Measurements from ENCODE around the gene KRTAP5-11. TPM values are rescaled to one million over a fixed set of nuclear protein-coding genes. Genes with fewer than 3 reads are reported as not detected.
"Not testable (repeated sequence)": the region's sequence is repeated elsewhere in the genome, so short reads cannot be mapped to it uniquely, and the experiment has no call there.

KRTAP5-11 gene
- total RNA-seq: not detected
- total RNA-seq (2013): not detected

DNA sequence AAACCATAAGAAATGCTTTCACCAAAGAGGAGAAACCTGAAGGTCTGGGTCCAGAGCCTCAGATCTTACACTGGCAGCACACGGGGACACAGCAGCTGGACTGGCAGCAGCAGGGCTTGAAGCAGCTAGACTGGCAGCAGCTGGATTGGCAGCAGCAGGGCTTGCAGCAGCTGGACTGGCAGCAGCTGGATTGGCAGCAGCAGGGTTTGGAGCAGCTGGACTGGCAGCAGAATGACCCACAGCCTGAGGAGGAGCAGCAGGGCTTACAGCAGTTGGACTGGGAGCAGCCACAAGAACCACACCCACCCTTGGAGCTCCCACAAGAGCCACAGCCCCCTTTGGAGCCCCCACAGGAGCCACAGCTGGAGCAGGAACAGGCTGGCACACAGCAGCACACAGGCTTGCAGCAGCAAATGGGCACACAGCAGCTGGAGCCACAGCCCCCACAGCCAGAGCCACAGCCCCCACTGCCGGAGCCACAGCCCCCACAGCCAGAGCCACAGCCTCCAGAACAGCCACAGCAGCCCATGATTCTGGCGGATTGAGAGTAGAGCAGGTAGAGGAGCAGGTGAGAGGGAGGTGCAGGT lies at the start of gene KRTAP5-11:
KRTAP5-11 (minus strand) TSS at position 567 of the 587 bp plus-strand sequence; CDS start at position 529, 38 bp downstream.
- no peak within 1 kb of the TSS for H3K27ac Mint-ChIP-seq
- Histone ChIP-seq H3K4me3 (ENCODE audit: low read length) (no peak within 1 kb of the TSS), H3K4me1 (ENCODE audit: control insufficient read depth, insufficient read depth, low read length) (no peaks in the 10 kb centered on the region), H3K27ac (ENCODE audit: low read length) (no peak within 1 kb of the TSS), H3K27me3 (ENCODE audit: control insufficient read depth, insufficient read depth, low read length) (no peaks in the 10 kb centered on the region), H3K36me3 (ENCODE audit: control insufficient read depth, insufficient read depth, low read length) (no peaks in the 10 kb centered on the region), H3K9me3 (ENCODE audit: control insufficient read depth, insufficient read depth, low read length) (no peaks in the 10 kb centered on the region)
- no peak for TF ChIP-seq CTCF (IDR thresholded peaks at IDR 0.05)
- H3K4me1 Mint-ChIP-seq: peaks cover 0 to 5% of the 10 kb centered on the region in 2 donors
- WGBS (ENCODE audit: insufficient coverage): 58% methylated on average over 3 of the region's 3 CpGs
- ATAC-seq (no peak), DNase-seq (no peak)
- H3K4me3 Mint-ChIP-seq: no peak within 1 kb of the TSS
- H3K36me3 Mint-ChIP-seq: no peaks in the 10 kb centered on the region
- intact Hi-C loops (cut with micrococcal nuclease): no loop called here
- H3K9me3 Mint-ChIP-seq: no peaks in the 10 kb centered on the region
- H3K27me3 Mint-ChIP-seq (ENCODE audit: low read depth in 2 of 2): peaks cover 14 to 19% of the 10 kb centered on the region in 2 donors

- peaks cover 8 to 11% of the 10 kb centered on the region in 2 donors for H3K27me3 Mint-ChIP-seq (ENCODE audit: low read depth in 2 of 2)
- H3K9me3 Mint-ChIP-seq; H3K4me3 ChIP-seq (ENCODE audit: low read length); DNase-seq; H3K27ac ChIP-seq (ENCODE audit: low read length); H3K36me3 ChIP-seq (ENCODE audit: control insufficient read depth, insufficient read depth, low read length); H3K27ac Mint-ChIP-seq; H3K4me1 ChIP-seq (ENCODE audit: control insufficient read depth, insufficient read depth, low read length); H3K36me3 Mint-ChIP-seq; H3K9me3 ChIP-seq (ENCODE audit: control insufficient read depth, insufficient read depth, low read length); H3K4me3 Mint-ChIP-seq; intact Hi-C loops (cut with micrococcal nuclease); ATAC-seq; H3K27me3 ChIP-seq (ENCODE audit: control insufficient read depth, insufficient read depth, low read length); H3K4me1 Mint-ChIP-seq: not testable (repeated sequence)
- 87% methylated on average over 18 of the region's 18 CpGs for WGBS (ENCODE audit: insufficient coverage)
Observed at GRCh38 chr11:71631551-71631950, 48.9 kb upstream of the KRTAP5-11 start.

GRCh38 chr11:71630071-71630470 lies 47.4 kb upstream of the KRTAP5-11 start:
- H3K4me3 ChIP-seq (ENCODE audit: low read length); H3K4me3 Mint-ChIP-seq; H3K9me3 ChIP-seq (ENCODE audit: control insufficient read depth, insufficient read depth, low read length); ATAC-seq; H3K9me3 Mint-ChIP-seq; H3K27ac Mint-ChIP-seq; H3K4me1 ChIP-seq (ENCODE audit: control insufficient read depth, insufficient read depth, low read length); H3K27me3 ChIP-seq (ENCODE audit: control insufficient read depth, insufficient read depth, low read length); intact Hi-C loops (cut with micrococcal nuclease); H3K36me3 Mint-ChIP-seq; H3K27ac ChIP-seq (ENCODE audit: low read length); H3K36me3 ChIP-seq (ENCODE audit: control insufficient read depth, insufficient read depth, low read length); H3K4me1 Mint-ChIP-seq; H3K27me3 Mint-ChIP-seq (ENCODE audit: low read depth in 2 of 2): not testable (repeated sequence)
- WGBS (ENCODE audit: insufficient coverage): no CpG with 5 or more reads among the region's 1 CpG
- peak in 1 of 2 donors; percentile 31 for DNase-seq

DNA sequence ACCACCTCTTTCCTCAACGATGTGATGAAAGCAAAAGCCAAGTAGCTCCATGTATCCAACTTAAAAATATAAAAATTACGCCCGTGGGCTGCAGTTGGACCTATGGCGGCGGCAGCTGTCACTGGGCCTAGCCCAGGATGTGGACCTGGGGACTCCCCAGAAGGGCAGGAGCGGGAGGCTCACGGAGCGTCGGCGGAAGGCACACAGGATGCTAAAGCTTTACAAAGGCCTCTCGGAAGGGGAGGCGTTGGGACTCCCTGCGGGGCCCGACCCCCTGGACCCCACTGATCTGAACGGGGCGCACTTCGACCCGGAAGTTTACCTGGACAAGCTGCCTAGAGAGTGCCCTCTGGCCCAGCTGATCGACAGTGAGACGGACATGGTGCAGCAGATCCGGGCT lies 46.3 kb upstream of the KRTAP5-11 start:
- H3K4me1 Mint-ChIP-seq, ATAC-seq: not testable (repeated sequence)
- WGBS (ENCODE audit: insufficient coverage): 94% methylated on average over 20 of the region's 21 CpGs

GRCh38 chr11:71623226-71623625 lies 40.6 kb upstream of the KRTAP5-11 start:
- H3K27me3 ChIP-seq (ENCODE audit: control insufficient read depth, insufficient read depth, low read length); H3K9me3 ChIP-seq (ENCODE audit: control insufficient read depth, insufficient read depth, low read length); H3K4me3 Mint-ChIP-seq; H3K36me3 Mint-ChIP-seq; intact Hi-C loops (cut with micrococcal nuclease); H3K4me3 ChIP-seq (ENCODE audit: low read length); H3K27ac Mint-ChIP-seq; H3K4me1 ChIP-seq (ENCODE audit: control insufficient read depth, insufficient read depth, low read length); ATAC-seq; H3K36me3 ChIP-seq (ENCODE audit: control insufficient read depth, insufficient read depth, low read length); DNase-seq; H3K9me3 Mint-ChIP-seq; H3K27ac ChIP-seq (ENCODE audit: low read length); H3K4me1 Mint-ChIP-seq: not testable (repeated sequence)
- peaks cover 9 to 23% of the 10 kb centered on the region in 2 donors for H3K27me3 Mint-ChIP-seq (ENCODE audit: low read depth in 2 of 2)
- WGBS (ENCODE audit: insufficient coverage): 96% methylated on average over 7 of the region's 11 CpGs

More for the DNA sequence above, 46.3 kb upstream of the KRTAP5-11 start:
- intact Hi-C loops (cut with micrococcal nuclease); H3K27ac Mint-ChIP-seq; H3K4me3 ChIP-seq (ENCODE audit: low read length); H3K36me3 Mint-ChIP-seq; H3K4me3 Mint-ChIP-seq; H3K27ac ChIP-seq (ENCODE audit: low read length); H3K36me3 ChIP-seq (ENCODE audit: control insufficient read depth, insufficient read depth, low read length); H3K27me3 ChIP-seq (ENCODE audit: control insufficient read depth, insufficient read depth, low read length); H3K9me3 Mint-ChIP-seq; H3K4me1 ChIP-seq (ENCODE audit: control insufficient read depth, insufficient read depth, low read length); DNase-seq; H3K9me3 ChIP-seq (ENCODE audit: control insufficient read depth, insufficient read depth, low read length): not testable (repeated sequence)
- H3K27me3 Mint-ChIP-seq (ENCODE audit: low read depth in 2 of 2): peaks cover 0 to 10% of the 10 kb centered on the region in 2 donors

GRCh38 chr11:71622561-71622960 lies 39.9 kb upstream of the KRTAP5-11 start:
- not testable (repeated sequence) for ATAC-seq

DNA sequence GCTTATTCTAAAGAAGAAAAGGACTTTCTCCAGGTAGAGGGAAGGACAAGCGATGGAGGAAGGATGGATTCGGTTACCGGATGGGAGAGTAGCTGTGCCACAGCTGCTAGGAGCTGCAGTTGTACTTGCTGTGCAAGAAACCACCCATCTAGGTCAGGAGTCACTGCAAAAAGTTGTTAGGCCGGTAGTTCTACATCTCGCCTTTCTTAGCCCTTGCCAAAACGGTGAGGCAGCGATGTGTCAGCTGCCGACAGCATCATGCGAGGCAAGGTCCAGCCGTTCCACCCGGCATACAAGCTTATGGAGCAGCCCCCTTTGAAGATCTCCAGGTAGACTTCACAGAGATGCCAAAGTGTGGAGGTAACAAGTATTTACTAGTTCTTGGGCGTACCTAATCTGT lies 32.3 kb upstream of the KRTAP5-11 start:
- H3K4me3 Mint-ChIP-seq; H3K9me3 ChIP-seq (ENCODE audit: control insufficient read depth, insufficient read depth, low read length); H3K4me1 ChIP-seq (ENCODE audit: control insufficient read depth, insufficient read depth, low read length); H3K36me3 Mint-ChIP-seq; H3K27ac Mint-ChIP-seq; H3K27ac ChIP-seq (ENCODE audit: low read length); H3K27me3 ChIP-seq (ENCODE audit: control insufficient read depth, insufficient read depth, low read length); H3K4me1 Mint-ChIP-seq; H3K36me3 ChIP-seq (ENCODE audit: control insufficient read depth, insufficient read depth, low read length); intact Hi-C loops (cut with micrococcal nuclease); H3K9me3 Mint-ChIP-seq; H3K4me3 ChIP-seq (ENCODE audit: low read length); DNase-seq; ATAC-seq: not testable (repeated sequence)
- WGBS (ENCODE audit: insufficient coverage): 89% methylated on average over 11 of the region's 12 CpGs
- peaks cover 4 to 11% of the 10 kb centered on the region in 2 donors for H3K27me3 Mint-ChIP-seq (ENCODE audit: low read depth in 2 of 2)

More at GRCh38 chr11:71622561-71622960, 39.9 kb upstream of the KRTAP5-11 start:
- DNase-seq; H3K27me3 ChIP-seq (ENCODE audit: control insufficient read depth, insufficient read depth, low read length); H3K9me3 Mint-ChIP-seq; intact Hi-C loops (cut with micrococcal nuclease); H3K36me3 ChIP-seq (ENCODE audit: control insufficient read depth, insufficient read depth, low read length); H3K27ac ChIP-seq (ENCODE audit: low read length); H3K36me3 Mint-ChIP-seq; H3K9me3 ChIP-seq (ENCODE audit: control insufficient read depth, insufficient read depth, low read length); H3K4me3 Mint-ChIP-seq; H3K4me1 Mint-ChIP-seq; H3K4me3 ChIP-seq (ENCODE audit: low read length); H3K27ac Mint-ChIP-seq; H3K4me1 ChIP-seq (ENCODE audit: control insufficient read depth, insufficient read depth, low read length): not testable (repeated sequence)
- WGBS (ENCODE audit: insufficient coverage): 94% methylated on average over 13 of the region's 14 CpGs
- H3K27me3 Mint-ChIP-seq (ENCODE audit: low read depth in 2 of 2): peaks cover 9 to 23% of the 10 kb centered on the region in 2 donors
